HG03175 (cell line): Measurements from ENCODE around the gene FNDC1.

Experiments used
- ATAC-seq: cut with Tn5 transposase; IDR thresholded peaks from one replicate; pipeline ENCODE4 v1.9.1; 2021; ENCODE audit warnings: mild to moderate bottlenecking, moderate library complexity; ENCODE audit not compliant: unreplicated experiment

Gene FNDC1

DNA sequence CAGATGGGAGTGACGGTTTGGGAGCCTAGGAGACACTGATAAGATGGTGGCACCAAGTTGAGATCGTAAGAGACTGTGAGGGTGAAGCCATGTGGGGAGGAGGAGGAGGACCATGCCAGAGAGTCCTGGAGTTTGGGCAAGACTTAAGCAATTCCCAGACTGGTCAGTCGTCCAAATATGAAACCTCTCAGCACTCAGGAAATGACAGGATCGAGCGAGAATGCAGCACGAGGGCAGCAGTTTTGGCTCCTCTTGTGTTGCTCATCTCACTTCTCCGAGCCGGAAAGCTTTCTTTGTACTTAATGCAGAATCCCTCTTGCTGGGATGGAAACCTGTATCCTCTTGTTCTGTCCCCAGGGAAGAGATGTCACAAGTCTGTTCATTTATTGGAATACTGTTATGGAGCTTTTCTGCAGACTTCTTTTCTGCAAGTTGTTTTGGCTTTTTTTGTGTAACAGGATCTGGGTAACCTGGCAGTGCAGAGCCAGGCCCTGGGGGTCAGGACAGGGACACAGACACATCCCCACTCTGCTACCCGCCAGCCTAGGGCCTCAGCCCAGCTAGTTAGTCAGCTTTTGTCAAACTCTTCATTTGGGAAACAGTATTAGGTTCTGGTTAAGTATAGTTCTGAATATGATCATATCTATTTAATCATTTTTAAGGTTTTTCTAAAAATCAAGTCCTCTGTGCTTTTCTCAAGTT is 34.3 kb downstream of the FNDC1 start:
- ATAC-seq, result no peak

DNA sequence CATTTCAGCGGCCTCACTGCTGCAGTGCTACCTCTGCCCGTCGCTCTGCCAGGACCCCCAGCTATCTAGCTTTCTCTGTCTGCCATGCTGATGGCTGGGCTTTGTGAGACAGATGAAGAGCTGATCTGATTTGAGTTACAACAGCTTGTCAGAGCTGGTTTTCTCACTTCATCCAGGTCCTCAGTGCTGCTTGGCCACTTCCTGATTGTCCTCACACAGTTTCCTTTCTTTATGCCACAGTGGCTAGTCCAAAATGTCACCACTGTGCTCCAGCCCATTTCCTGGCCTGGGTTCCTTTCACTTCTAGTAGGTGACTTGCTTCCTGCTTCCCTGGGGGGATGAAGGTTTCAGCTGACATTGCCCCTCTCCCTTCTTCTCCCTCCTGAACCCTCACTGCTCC is 35.4 kb downstream of the FNDC1 start:
- no peak for ATAC-seq

DNA sequence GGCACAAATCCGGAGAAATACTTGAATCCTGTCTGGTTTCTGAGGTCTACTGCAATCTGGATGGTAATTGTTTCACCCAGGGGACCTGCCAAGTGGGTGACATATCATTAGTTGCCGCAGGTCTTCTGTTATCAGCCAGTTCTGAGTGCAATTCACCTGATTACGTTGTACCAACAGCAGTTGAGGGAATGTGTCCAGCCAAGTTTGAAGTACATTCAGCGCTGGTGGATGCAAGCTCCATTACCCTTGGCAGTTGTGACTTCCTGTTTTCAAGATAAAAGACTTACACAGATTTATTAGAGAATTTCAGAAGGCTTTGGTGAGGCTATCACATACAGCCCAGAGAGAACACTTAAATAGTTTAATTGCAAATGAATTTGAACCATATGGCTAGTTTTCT is 42.8 kb downstream of the FNDC1 start:
- no peak for ATAC-seq

DNA sequence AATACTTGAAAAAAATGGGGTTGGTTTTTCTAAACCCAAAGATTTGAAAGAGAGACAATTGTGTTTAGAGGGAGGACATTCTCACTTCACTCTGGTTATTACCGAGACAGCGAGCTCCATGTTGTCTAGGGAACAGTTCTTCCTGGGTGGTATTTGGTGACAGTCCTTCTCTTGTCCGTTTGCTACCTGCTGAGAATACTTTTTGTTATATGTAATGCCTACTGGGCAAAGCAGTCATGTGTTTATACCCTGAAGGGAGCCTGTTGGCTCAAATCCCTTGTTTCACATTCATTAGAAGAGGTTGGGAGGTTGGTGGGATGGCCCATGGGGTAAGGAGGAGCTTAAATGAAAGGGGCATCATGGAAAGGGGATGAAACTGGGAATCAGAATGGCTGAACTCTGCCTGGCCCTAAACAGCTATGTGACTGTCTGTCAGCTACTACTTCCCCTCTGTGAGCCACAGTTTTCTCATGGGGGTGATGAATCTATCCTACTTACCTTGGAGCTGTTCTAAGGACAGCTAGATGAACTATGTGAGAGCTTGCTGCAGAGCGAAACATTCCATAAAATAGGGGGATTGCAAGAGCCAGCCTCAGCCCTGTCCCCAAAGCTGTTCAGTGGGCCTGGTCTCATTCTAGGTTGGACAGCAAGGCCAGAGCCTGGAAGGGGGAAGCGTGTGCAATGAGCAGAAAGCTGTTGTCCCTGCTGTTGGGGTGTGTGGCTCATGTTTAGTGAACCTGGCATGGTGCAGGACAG is 43.5 kb downstream of the FNDC1 start:
- no peak for ATAC-seq

- no peak for ATAC-seq
These were observed 44.2 kb downstream of the FNDC1 start for GRCh38 chr6:159213405-159213804.

- ATAC-seq, result no peak
These were observed 45.1 kb downstream of the FNDC1 start for GRCh38 chr6:159214281-159214680.

DNA sequence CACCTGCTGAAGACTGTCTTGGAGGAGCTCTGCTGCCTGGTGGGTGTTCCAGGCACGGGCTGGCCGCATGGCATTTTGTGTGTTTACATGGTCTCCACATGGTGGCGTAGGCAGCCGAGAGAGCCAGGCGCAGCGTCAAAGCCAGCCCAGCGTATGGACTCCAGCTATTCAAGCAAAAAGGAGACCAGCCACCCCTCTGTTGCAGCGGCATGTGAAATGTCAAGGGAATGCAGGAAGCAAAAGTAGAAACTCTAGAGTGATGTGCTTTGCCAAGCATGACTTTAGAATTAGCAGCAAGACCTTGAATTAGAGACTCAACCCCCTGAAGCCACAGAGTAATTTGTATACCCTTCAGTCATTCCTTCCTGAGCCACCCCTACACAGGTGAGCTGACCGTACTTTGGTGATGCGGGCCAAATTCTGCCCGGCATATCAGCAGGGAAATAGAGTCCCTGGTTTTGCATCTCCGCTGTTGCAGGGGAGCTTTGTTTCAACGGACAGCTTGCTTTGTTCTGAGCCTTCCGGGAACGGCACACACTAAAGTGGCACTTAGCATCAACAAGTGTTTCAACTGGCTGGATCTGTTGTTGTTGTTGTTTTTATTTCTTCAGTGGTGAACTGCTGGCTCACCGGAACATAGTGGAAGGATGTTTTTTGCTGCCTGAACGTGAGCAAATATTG is 48.5 kb downstream of the FNDC1 start:
- no peak for ATAC-seq

- ATAC-seq, result no peak
These were observed 50.9 kb downstream of the FNDC1 start for GRCh38 chr6:159220093-159220492.

GRCh38 chr6:159221486-159222170 is 52.4 kb downstream of the FNDC1 start:
- no peak for ATAC-seq

DNA sequence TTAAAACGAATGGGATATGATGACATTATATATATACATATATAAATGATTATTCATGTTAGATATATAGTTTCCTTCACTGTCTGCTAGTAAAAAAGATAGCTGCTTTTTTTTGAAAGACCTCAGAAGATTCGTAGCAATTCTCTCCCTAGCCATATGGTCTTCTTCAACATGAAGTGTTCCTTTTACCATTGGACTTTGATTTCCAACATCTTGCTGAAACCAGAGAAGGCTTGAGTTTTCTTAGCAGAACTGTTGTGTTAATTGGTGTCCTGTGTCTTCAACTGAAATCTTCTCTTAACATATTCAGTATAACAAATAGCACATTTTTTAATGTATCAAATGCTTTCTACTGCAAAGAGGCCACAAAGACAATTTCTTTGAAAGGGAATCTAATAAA is 55.3 kb downstream of the FNDC1 start:
- no peak for ATAC-seq

- ATAC-seq, result no peak
These were observed 60.5 kb downstream of the FNDC1 start for GRCh38 chr6:159229651-159230051.

DNA sequence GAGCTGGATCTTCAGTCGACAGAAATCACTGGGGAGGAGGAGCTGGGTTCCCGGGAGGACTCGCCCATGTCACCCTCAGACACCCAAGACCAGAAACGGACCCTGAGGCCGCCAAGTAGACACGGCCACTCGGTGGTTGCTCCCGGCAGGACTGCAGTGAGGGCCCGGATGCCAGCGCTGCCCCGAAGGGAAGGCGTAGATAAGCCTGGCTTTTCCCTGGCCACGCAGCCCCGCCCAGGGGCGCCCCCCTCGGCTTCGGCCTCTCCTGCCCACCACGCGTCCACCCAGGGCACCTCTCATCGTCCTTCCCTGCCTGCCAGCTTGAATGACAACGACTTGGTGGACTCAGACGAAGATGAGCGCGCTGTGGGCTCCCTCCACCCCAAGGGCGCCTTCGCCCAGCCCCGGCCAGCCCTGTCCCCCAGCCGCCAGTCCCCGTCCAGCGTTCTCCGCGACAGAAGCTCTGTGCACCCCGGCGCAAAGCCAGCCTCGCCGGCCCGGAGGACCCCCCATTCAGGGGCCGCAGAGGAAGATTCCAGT is 63.0 kb downstream of the FNDC1 start:
- ATAC-seq, result no peak

DNA sequence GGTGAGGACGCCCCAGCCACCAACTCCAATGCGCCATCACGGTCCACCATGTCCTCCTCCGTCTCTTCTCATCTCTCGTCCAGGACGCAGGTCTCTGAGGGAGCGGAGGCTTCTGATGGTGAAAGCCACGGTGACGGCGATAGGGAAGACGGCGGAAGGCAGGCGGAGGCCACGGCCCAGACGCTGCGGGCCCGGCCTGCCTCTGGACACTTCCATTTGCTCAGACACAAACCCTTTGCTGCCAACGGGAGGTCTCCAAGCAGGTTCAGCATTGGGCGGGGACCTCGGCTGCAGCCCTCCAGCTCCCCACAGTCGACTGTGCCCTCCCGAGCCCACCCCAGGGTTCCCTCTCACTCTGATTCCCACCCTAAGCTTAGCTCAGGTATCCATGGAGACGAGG is 63.6 kb downstream of the FNDC1 start:
- no peak for ATAC-seq

GRCh38 chr6:159233365-159234101 is 64.3 kb downstream of the FNDC1 start:
- ATAC-seq, result no peak

DNA sequence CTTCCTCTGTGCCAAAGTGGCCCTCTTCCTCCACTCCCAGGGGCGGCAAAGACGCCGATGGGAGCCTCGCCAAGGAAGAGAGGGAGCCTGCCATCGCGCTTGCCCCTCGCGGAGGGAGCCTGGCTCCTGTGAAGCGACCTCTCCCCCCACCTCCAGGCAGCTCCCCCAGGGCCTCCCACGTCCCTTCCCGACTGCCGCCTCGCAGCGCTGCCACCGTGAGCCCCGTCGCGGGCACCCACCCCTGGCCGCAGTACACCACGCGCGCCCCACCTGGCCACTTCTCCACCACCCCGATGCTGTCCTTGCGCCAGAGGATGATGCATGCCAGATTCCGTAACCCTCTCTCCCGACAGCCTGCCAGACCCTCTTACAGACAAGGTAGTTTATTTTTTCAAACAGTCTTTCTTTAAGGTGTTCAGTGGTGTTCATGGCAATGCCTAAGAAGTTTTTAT is 64.9 kb downstream of the FNDC1 start:
- ATAC-seq, result no peak

GRCh38 chr6:159238920-159239558 is 69.8 kb downstream of the FNDC1 start:
- ATAC-seq, result no peak

- no peak for ATAC-seq
These were observed 79.9 kb downstream of the FNDC1 start for GRCh38 chr6:159249128-159249527.

DNA sequence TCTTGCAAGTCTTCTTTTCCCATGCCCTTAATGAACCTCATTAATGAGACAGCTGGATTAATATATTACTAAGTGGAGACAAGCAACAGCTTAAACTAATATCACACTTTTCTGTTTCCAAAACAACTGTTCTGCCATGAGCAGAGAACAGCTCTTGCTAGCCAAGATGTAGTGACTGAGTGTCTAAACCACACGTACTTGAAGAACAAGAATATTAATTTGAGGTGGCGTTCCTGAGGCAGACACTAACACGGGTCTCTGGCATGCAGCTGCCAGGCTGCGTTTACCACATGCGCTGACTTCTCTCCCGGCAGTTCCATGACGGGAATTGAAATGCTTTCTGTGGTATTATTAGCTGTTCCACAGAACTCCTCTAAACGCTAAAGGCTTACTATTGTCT is 80.6 kb downstream of the FNDC1 start:
- no peak for ATAC-seq

GRCh38 chr6:159250633-159251032 is 81.4 kb downstream of the FNDC1 start:
- no peak for ATAC-seq

- peak; percentile 75 for ATAC-seq
These were observed 83.8 kb downstream of the FNDC1 start for GRCh38 chr6:159252955-159253508.
